ENCODE measurements around the gene BBS12.

- TF ChIP-seq POLR2AphosphoS5 (IDR thresholded peaks at IDR 0.05) (no peak), CTCF (IDR thresholded peaks at IDR 0.05) (no peak), EP300 (IDR thresholded peaks at IDR 0.05) (no peak)
Measured at GRCh38 chr4:122762966-122763716, 30.6 kb downstream of the BBS12 start.

Measured in esophagus muscularis mucosa (tissue), 4 donors.